GM19328 (cell line): Measurements from ENCODE around the gene CFAP97.
"Not testable (repeated sequence)": the region's sequence is repeated elsewhere in the genome, so short reads cannot be mapped to it uniquely, and the experiment has no call there.

Experiments
- ATAC-seq: cut with Tn5 transposase; IDR thresholded peaks from one replicate; pipeline ENCODE4 v1.9.1; 2021; ENCODE audit warnings: mild to moderate bottlenecking, moderate library complexity; ENCODE audit not compliant: unreplicated experiment

CFAP97 gene

DNA sequence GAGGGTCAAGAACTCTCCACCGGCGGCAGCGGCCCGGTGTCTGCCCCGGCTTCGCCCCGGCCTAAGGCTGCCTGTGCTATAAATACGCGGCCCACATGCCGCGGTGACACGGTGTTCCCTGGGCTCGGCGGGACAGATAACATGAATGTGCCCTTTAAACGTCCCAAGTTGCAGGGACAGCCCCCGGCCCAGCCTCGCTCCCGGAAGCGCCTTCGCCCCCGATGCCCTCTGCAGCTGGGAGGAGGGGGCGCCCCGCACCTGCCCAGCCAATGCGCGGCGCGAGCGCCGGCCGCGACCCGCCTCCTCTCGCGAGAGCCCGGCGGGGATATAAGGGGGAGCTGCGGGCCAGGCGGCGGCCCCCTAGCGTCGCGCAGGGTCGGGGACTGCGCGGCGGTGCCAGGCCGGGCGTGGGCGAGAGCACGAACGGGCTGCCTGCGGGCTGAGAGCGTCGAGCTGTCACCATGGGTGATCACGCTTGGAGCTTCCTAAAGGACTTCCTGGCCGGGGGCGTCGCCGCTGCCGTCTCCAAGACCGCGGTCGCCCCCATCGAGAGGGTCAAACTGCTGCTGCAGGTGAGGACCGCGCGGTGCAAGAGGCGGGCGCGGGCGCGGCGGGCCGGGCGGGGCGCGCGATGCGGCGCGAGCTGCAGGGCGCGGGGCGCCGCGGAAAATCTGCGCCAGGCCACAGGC is 60.7 kb downstream of the CFAP97 start, which contains the start of gene SLC25A4:
Gene SLC25A4, plus strand, starts transcription at position 355 of the 689 bp plus-strand sequence. Its CDS starts 107 bp downstream, at position 462.
- ATAC-seq, result peak; percentile 95

DNA sequence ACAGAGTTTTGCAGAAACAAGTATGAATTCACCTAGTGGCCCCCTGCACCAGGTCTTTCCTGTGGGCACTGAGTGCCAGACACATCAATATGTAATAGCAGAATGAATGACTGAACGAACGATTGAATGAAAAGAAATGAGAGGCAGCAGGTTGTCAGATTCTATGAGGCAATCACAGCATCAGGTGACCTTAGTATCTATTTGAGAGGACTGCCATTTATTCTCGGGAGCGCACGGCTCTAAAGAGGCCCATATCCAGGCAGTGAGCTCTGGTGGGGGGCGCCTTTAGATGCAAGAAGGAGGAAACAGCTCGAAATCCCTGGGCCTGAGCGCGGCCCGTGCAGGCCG is 61.3 kb downstream of the CFAP97 start:
- peak; percentile 20 for ATAC-seq

DNA sequence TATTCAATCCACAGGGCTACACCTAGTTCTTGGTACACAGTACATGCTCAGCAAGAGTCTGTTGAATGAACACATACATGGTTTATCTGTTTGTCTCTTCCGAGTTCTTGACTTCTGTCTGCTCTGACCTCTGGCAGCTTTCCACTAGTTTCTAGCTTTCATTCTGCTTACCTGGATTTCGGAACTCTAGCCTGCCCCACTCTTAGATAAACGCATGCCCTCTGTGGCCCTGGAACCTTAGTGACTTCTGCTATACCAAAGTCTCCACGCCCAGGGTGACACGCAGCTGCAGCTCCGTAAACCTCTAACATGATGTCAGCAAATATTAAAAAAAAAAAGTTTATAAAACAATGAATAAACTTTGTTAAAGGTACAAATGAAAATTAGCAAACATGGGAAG is 62.0 kb downstream of the CFAP97 start:
- no peak for ATAC-seq

DNA sequence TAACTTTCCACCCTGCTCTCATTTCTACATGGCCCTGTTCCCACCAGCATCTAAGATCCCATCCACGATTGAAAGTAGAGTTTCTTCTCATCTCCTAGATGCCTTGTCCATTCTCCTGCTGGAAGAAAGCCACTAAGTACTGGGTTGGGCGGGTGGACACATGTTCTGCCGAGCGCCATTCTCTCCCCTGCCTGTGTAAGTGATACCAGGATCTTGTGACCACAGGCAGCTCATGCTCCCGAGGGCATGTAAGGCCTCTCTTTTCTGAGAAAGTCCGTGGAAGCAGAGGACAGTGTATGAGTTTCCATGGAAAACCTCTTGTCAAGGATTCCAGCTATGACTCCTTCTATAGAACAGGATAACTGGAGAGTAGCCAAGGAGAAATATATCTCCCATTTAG is 64.1 kb downstream of the CFAP97 start:
- ATAC-seq, result no peak

DNA sequence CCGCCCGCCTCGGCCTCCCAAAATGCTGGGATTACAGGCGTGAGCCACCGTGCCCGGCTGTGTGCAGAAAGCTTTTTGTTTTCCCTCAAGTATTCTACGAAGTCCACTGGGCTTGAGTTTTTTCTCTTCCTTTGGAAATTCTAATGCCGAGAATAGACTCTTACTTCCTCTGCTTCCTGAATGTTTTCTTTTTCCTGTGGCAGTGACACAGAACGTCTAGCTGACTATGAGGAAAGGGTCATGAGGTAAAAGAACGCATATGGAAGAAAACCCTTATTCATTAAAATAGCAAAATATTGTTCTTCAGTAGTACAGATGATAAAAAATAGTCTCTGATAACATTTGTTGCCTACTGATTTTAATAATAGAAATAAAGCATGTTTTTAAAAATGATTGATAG is 65.6 kb downstream of the CFAP97 start:
- no peak for ATAC-seq

DNA sequence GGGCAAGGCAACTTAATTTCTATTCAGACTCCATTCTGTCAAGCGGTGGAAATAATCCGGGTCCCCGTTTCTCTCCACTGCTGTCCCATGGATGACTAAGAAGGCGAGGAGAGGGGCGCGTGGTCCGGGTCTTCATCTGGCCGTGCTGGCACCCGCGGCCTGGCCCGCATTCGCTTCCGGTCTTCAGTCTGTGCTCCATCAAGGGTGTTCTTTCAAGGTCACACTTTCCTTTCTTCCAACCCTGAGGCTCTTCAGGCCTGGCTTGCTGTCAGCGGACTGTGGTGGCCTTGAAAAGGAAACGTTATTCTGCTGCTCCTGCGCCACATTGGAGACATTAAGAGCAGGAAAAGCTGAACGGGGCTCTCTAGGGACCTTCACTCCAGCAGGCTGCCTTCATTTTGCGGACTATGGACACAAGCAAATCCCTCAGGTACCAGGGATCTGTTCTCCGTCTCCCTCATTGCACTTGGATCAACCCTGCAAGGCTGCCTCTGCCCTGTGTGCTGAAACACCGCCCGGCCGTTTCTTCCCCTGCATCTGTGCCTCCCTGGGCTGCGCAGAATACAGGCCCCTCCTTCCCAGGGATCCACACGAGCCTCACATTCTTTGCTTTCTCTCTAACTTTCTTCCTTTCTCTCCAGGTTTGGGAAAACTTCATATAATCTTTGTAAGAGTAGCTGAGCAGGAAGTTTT is 66.4 kb downstream of the CFAP97 start:
- no peak for ATAC-seq

DNA sequence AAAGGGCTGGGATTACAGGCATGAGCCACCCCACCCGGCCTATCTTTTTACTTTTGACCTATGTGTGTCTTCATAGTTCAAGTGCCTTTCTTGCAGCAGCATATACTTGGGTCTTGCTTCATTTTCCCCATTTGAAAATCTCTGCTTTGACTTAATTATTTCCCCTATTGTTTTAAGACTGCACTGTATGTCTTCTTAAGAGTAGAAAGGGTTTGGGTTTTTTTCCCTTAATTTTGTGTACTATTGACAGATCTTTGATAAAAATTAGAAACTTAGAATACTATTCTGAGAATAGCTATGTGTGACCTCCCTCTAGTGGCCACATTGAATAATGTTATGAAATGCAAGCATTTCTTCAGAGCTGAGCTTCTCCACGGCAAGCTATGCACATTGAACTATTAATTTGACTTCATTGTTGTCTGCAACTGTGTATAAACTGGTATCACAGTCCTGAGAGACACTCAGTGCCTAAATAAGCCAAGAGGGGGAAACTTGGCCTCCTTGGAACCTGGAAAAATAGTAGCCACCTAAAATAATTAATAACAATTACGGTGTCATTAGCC is 69.4 kb downstream of the CFAP97 start:
- no peak for ATAC-seq

DNA sequence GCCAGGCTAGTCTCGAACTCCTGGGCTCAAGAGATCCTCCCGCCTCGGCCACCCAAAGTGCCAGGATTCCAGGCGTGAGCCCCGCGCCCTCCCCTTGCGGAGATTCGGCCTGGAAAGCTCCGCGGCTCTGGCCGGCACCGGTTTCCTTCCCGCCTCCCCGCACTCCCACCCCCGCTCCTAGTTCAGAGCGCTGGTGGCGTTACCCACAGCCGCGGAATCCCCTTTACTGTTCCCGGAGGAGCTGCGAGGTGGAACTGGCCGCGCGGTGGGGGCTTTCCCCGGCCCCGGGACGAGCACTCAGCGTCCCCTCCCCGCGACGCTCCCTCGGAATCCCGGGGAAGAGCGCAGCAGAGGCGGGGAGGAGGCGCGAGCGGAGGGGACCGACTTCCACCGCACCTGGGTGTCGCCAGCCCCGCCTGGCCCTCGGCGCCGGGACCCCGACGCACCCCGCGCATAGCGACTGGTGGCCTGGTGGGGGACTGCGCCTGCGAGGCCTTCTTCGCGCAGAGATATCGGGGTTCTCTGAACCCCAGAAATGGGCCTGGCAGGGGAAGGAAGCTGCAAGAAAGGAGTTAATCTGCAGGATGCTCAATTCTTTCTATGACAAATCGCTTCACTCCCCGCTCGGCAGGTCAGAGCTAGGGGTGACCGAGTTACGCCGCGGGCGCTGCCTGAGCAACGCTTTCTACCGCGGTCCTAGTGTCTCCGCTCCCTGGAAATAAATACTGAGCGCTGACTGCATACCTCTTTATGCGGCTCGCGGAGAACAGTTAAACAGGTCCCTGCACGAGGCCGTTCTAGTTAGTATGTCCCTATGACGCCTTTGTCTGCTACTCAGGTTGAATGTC is 75.3 kb downstream of the CFAP97 start:
- ATAC-seq, result no peak

DNA sequence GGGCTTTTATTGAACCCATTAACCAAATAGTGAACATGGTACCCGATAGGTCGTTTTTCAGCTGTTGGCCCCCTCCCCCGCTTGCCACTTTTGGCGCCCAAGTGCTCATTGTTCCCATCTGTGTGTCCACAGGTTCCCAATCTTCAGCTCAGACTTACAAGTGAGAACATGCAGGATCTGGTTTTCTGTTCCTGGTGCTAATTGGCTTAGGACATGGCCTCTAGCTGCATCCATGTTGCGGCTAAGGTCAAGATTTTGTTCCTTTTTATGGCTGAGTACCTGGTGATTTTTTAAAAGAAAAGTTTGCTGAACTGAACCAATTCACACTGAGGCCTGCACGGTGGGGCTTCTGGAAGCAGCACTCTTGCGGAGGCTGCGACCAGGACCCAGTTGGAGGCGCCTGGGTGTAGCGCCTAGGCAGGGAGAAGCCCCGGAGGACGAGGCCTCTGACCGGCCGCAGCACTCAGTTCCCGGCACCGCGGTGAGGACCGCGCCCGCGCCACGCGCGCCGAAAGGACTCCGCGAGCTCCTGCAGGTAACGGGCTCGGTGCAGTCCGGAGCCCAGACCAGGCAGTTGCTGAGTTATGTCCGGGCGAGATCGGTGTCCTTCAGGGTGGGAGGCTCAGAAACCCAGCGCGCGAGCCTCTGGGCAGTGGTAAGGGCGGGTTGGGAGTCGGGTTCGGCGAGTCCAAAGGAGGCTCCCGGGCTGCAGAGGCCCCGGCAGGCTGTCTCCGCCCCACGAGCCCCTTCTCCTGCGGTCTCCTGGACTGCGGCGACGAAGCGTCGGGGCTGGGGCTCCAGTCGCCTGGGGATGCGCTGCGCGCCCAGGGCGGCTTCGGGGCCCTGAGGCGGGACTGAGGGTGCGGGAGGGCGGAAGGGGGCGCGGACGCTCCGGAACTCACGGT is 76.5 kb downstream of the CFAP97 start:
- ATAC-seq, result no peak

DNA sequence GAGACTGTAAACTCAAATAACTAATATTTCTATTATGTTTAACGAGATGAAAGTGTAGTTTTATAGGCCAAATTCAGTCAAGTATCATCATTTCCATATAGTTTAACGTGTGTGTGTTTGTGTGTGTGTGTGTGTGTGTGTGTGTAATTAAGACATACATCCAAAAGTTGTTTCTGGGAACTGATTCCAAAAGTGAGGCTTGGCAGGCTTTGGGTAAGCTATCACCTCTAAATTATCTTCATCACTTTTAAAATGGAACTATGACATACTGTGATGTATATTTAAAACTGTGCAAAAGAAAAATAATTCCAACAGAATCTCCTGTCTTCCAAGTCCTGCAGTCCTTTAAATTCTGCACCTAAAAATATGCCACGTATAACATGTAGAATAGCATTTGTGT is 79.8 kb downstream of the CFAP97 start:
- no peak for ATAC-seq

DNA sequence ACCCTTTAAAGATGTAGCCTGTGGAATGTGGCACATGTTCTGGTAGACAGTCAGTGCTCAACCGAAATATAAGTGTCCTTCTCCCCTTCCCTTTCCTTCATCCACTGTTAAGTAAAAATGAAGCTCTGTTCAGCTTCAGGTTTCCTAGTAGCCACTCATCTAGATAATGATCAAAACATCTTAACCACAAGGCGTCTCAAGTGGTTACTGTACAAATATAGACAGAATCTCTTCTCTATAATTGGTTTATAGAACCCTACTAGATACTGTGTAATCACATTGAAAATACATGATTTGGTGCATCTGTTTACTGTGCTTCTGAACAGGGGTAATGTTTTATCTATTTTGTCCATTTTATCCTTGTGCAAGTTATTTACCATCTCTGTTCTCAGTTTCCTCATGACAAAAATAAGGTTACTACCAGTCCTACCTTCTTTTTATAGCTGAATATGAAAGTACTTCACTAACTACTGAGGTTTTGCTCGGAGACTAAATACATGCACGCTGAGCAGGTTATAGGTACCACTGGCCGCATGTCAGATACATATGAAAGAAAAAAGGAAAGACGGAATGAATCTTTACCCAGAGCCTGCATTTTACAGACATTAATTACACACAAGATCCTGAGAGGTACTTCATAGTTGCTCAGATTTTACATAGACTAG is 81.0 kb downstream of the CFAP97 start:
- peak; percentile 53 for ATAC-seq

DNA sequence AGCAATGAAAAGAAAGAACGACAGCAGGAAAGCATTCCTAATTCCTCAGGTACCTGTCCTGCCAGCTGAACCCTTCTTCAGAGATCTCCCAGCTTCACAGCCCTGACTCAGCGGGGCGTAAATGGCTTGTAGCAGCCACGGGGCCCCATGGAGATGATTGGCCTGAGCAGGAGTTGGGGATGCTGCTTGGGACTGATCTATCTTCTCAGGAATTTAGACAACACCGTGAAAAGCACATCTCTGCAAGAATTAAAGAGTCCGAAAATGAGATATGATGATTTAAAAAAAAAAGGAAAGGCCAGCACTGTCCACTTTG is 83.2 kb downstream of the CFAP97 start:
- ATAC-seq, result no peak

DNA sequence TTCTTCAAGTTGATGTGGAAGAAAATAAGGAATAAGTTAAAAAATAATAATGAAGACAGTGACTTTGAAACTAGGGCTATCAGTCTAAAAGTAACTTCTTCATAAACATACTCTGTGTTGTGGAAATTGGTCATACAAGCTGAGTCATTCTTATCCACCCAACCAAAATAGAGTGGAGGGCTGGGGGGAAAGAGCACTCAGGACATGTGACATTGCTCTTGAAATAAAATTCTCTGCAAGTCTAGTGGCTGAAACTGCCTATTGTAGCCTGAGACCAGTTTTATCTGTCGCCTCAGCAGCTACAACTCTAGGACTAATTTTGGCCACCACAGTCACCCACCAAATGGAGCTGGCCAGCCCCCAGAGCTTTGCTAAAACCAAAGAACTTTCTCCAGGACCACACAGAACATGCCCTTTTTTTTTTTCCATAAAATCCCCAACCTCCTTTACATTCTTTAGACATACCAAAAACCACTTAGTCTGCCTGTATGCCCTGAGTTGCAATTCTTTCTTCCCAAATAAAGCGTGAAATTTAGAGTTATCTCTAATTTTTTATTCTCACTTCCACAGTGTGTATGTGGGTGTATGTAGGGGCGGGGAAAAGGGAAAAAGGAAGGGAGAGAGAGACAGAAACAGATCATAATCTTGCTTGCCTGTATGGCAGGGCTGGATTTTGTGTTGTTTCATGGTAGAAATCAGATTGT is 83.7 kb downstream of the CFAP97 start:
- ATAC-seq, result no peak

DNA sequence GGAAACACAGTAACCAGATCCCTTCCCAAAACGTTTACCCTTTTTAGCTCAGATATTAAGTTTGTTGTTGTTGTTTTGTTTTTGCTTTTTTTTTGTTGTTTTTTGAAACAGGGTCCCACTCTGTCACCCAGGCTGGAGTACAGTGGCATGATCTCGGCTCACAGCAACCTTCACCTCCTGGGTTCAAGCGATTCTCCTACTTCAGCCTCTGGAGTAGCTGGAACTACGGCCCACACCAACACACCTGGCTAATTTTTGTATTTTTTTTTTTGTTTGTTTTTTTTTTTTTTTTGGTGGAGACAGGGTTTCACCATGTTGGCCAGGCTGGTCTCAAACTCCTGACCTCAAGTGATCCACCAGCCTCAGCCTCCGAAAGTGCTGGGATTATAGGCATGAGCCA is 84.3 kb downstream of the CFAP97 start:
- ATAC-seq, result not testable (repeated sequence)

DNA sequence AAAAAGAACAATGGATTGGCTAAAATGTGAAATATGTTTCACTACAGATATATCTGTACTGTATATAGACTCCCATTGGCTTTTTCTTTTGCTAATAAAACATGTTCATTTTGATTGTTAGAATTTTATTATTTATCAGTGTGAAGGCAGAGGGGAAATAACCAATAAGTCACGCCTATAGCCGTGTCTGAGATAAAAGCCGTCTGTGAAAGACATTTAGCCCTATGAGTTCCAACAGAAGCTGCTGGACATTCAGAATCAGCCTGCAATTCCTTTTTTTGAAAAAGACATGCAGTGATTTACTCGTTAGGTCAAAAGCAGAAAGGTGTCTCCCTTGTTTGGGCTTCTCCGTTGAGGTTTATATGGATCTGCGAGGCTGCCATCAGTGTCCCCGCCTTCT is 84.9 kb downstream of the CFAP97 start:
- no peak for ATAC-seq

DNA sequence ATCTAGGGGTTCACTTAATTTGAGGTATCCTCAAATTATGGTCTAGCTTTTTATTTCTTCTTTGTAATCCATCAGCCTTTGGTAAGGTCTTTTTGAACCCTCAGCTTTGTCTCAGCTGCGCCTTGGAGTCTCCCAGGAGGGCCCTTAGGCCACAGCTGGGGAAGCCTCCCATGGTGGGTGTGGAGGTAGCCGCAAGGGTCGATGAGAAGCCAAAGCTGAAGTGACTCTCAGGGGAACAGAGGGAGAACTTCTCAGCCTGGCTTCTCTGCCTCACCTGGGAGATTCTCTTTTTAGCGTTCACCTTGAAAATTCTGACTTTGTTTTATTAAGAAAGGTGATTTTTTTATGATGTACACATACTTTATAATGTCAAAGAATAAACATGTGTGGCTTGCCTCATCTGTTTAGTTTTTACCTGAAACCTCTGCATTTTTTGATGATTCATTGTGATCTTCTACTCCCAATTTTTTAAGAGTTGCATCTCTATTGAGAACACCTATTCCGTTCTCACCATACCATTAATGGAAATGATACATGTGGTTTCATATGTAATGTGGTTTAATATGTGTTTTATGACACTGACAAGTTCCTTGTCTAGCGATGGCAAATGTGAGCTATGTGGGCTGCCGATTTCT is 86.4 kb downstream of the CFAP97 start:
- ATAC-seq, result no peak

DNA sequence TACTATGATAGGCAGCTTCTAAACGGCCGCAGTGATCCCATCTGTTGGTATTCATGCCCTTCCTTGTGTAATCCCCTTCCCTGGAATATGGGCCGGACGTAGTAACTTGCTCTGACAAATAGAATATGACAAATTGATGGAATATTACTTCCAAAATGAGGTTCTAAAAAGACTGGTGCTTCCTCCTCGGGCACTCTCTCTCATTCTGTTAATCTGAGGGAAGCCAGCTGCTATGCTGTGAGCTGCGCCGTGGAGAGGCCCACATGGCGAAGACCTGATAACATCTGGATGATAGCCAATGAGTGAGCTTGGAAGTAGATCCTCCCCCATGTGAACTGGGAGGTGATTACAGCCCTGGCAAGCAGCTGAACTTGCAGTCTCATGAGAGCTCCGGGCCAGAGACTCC is 88.0 kb downstream of the CFAP97 start:
- no peak for ATAC-seq

DNA sequence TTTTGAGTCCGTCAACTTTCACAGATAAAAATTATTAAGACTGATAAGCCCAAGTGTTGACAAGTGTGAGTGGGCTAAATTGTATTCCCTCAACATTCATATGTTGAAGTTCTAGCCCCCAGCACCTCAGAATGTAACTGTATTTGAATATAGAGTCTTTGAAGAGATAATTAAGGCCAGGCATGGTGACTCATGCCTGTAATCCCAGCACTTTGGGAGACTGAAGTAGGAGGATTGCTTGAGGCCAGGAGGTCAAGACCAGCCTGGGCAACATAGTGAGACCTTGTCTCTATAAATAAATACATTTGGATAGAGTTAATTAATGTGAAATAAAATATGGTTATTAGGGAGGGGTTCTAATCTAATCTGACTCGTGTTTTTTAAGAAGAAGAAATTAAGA is 90.5 kb downstream of the CFAP97 start:
- no peak for ATAC-seq

DNA sequence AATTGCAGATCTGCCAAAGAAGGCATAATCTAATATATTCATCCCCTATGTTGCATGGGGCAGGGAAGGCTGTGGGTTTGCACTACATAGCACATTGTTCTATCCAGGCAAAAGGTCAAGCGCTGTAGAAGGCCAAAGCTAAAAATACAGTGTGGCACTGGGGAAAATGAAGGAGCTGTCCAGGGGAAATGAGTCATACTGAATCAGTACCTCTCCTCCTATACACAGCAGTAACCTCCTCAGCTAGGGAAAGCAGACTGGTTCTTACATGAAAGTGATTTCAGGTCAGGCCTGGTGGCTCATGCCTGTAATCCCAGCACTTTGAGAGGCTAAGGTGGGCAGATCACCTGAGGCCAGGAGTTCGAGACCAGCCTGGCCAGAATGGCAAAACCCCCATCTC is 91.7 kb downstream of the CFAP97 start:
- no peak for ATAC-seq
